ENCODE measurements around the gene FGF1.

GRCh38 chr5:142605611-142606010, 80.3 kb downstream of the FGF1 start:
- no peak for TF ChIP-seq EZH2 (IDR thresholded peaks at IDR 0.05; ENCODE audit: borderline replicate concordance, low read depth, low read length, severe bottlenecking)
- no peak for TF ChIP-seq POLR2A (IDR thresholded peaks at IDR 0.05; ENCODE audit: low read depth, low read length)
- no peak for TF ChIP-seq CTCF (IDR thresholded peaks at IDR 0.05; ENCODE audit: extremely low read depth in 1 of 2, insufficient read depth in 1 of 2, low read depth in 1 of 2, low read length in 2 of 2)

Measured in endothelial cell of umbilical vein (primary cell).